Adrenal gland (tissue), 5 donors: ENCODE data around the gene VPS11.

Experiments used
- CTCF ChIP-seq, 6 experiments: fragments of 450-650 bp in 4 of 6; fragments of 200-600 bp in 2 of 6; sonication (generic) in 1 of 6; IDR thresholded peaks; 1 replicate in 5 of 6; 2 replicates in 1 of 6; pipeline versions ENCODE4 v1.5.1 to v1.8.0; 2016 to 2021; ENCODE audit warnings: antibody characterized with exemption in 6 of 6, mild to moderate bottlenecking in 2 of 6, moderate library complexity in 1 of 6
- POLR2A ChIP-seq, 2 donors: fragments of 450-650 bp; IDR thresholded peaks; one replicate each; pipeline ENCODE4 v1.6.1; 2017; ENCODE audit warnings: antibody characterized with exemption in 2 of 2, mild to moderate bottlenecking in 2 of 2, moderate library complexity in 1 of 2
- donor health status: DM: no; HTN: no; CAD: no.

- TF ChIP-seq POLR2A (IDR thresholded peaks at IDR 0.05) (no peak), CTCF (IDR thresholded peaks at IDR 0.05) (no peak)
Observed at GRCh38 chr11:119103793-119104192, 36.2 kb downstream of the VPS11 start.
